ENCODE results near the gene MLXIPL. TPM values are rescaled to one million over a fixed set of nuclear protein-coding genes. Genes with fewer than 3 reads are reported as not detected.

Gene MLXIPL
- not detected in 3 replicates for total RNA-seq
- long read RNA-seq: 0 reads

- no peak within 1 kb of the TSS for H3K27ac Mint-ChIP-seq (ENCODE audit: unreplicated experiment)
- H3K36me3 Mint-ChIP-seq (ENCODE audit: low read depth): no peaks in the 10 kb centered on the region
- peaks cover 28% of the 10 kb centered on the region for H3K27me3 Mint-ChIP-seq (ENCODE audit: low read depth)
- no peak for TF ChIP-seq CTCF (IDR thresholded peaks at IDR 0.05)
- H3K9me3 Mint-ChIP-seq (ENCODE audit: low read depth): no peaks in the 10 kb centered on the region
- H3K4me3 Mint-ChIP-seq (ENCODE audit: unreplicated experiment): peak within 1 kb of the TSS; percentile 42
- H3K4me1 Mint-ChIP-seq (ENCODE audit: low read depth): peaks cover 5% of the 10 kb centered on the region
- no peak for DNase-seq (ENCODE audit: low spot score)
These were observed at the start of gene MLXIPL for GRCh38 chr7:73623798-73624668. MLXIPL (minus strand) TSS chr7:73624522; CDS start chr7:73624492, 30 bp downstream.

GRCh38 chr7:73671857-73672445 lies 47.6 kb upstream of the MLXIPL start:
- Mint-ChIP-seq H3K27me3 (ENCODE audit: low read depth) (no peaks in the 10 kb centered on the region), H3K36me3 (ENCODE audit: low read depth) (peaks cover 1% of the 10 kb centered on the region), H3K4me3 (ENCODE audit: unreplicated experiment) (no peak overlapping the region), H3K4me1 (ENCODE audit: low read depth) (peaks cover 14% of the 10 kb centered on the region), H3K9me3 (ENCODE audit: low read depth) (no peaks in the 10 kb centered on the region), H3K27ac (ENCODE audit: unreplicated experiment) (no peak overlapping the region)
- no peak for DNase-seq (ENCODE audit: low spot score)
- TF ChIP-seq CTCF (IDR thresholded peaks at IDR 0.05): no peak

- H3K4me3 Mint-ChIP-seq (ENCODE audit: unreplicated experiment): no peak overlapping the region
- DNase-seq (ENCODE audit: low spot score): no peak
- H3K27ac Mint-ChIP-seq (ENCODE audit: unreplicated experiment): no peak overlapping the region
- no peak for TF ChIP-seq CTCF (IDR thresholded peaks at IDR 0.05)
- H3K36me3 Mint-ChIP-seq (ENCODE audit: low read depth): peaks cover 1% of the 10 kb centered on the region
- no peaks in the 10 kb centered on the region for H3K27me3 Mint-ChIP-seq (ENCODE audit: low read depth)
- peaks cover 14% of the 10 kb centered on the region for H3K4me1 Mint-ChIP-seq (ENCODE audit: low read depth)
- no peaks in the 10 kb centered on the region for H3K9me3 Mint-ChIP-seq (ENCODE audit: low read depth)
These were observed 47.0 kb upstream of the MLXIPL start for GRCh38 chr7:73671322-73671661.

GRCh38 chr7:73669858-73670385 lies 45.6 kb upstream of the MLXIPL start:
- Mint-ChIP-seq H3K27me3 (ENCODE audit: low read depth) (no peaks in the 10 kb centered on the region), H3K4me3 (ENCODE audit: unreplicated experiment) (no peak overlapping the region), H3K9me3 (ENCODE audit: low read depth) (no peaks in the 10 kb centered on the region), H3K36me3 (ENCODE audit: low read depth) (peaks cover 1% of the 10 kb centered on the region), H3K27ac (ENCODE audit: unreplicated experiment) (no peak overlapping the region), H3K4me1 (ENCODE audit: low read depth) (peaks cover 22% of the 10 kb centered on the region)
- DNase-seq (ENCODE audit: low spot score): no peak
- no peak for TF ChIP-seq CTCF (IDR thresholded peaks at IDR 0.05)

GRCh38 chr7:73669288-73669701 lies 45.0 kb upstream of the MLXIPL start:
- DNase-seq (ENCODE audit: low spot score): no peak
- Mint-ChIP-seq H3K27me3 (ENCODE audit: low read depth) (no peaks in the 10 kb centered on the region), H3K9me3 (ENCODE audit: low read depth) (no peaks in the 10 kb centered on the region), H3K27ac (ENCODE audit: unreplicated experiment) (no peak overlapping the region), H3K4me3 (ENCODE audit: unreplicated experiment) (no peak overlapping the region), H3K4me1 (ENCODE audit: low read depth) (peaks cover 22% of the 10 kb centered on the region), H3K36me3 (ENCODE audit: low read depth) (peaks cover 1% of the 10 kb centered on the region)
- no peak for TF ChIP-seq CTCF (IDR thresholded peaks at IDR 0.05)

Measured in chondrocyte (in vitro differentiated cells).